ENCODE results near the gene AIPL1.

- TF ChIP-seq YY1 (IDR thresholded peaks at IDR 0.05; ENCODE audit: insufficient read depth, insufficient read length) (no peak), SUZ12 (IDR thresholded peaks at IDR 0.05; ENCODE audit: extremely low read depth, insufficient read depth, insufficient read length) (no peak)
Measured at GRCh38 chr17:6474906-6475305, 40.0 kb upstream of the AIPL1 start.
